Adipocyte (in vitro differentiated cells): ENCODE measurements around the gene ATXN7L1.

ENCODE experiments used
- DNase-seq: peaks from one replicate; pipeline ENCODE4 v3.0.0-alpha.2; 2015; ENCODE audit warnings: low read depth
- H3K27me3 ChIP-seq: replicated peaks from 2 replicates; pipeline ENCODE4 v1.7.0; 2013; ENCODE audit warnings: mild to moderate bottlenecking, low read length, moderate library complexity; ENCODE audit not compliant: control insufficient read depth, insufficient read depth
- H3K36me3 ChIP-seq: 2 replicates; pipeline ENCODE4 v1.7.0; 2013; ENCODE audit warnings: low read length, mild to moderate bottlenecking, moderate library complexity; ENCODE audit not compliant: control insufficient read depth, insufficient read depth, severe bottlenecking
- H3K4me1 ChIP-seq: 2 replicates; pipeline ENCODE4 v1.7.0; 2013; ENCODE audit warnings: mild to moderate bottlenecking, low read length, moderate library complexity; ENCODE audit not compliant: control insufficient read depth, insufficient read depth
- H3K4me3 ChIP-seq: 2 replicates; pipeline ENCODE4 v1.7.0; 2013; ENCODE audit warnings: mild to moderate bottlenecking, low read length, moderate library complexity
- H3K9ac ChIP-seq: 2 replicates; pipeline ENCODE4 v1.7.0; 2013; ENCODE audit warnings: mild to moderate bottlenecking, low read length, moderate library complexity
- H3K9me3 ChIP-seq: 2 replicates; pipeline ENCODE4 v1.7.0; 2013; ENCODE audit warnings: mild to moderate bottlenecking, low read length, moderate library complexity; ENCODE audit not compliant: control insufficient read depth

ATXN7L1 gene

DNA sequence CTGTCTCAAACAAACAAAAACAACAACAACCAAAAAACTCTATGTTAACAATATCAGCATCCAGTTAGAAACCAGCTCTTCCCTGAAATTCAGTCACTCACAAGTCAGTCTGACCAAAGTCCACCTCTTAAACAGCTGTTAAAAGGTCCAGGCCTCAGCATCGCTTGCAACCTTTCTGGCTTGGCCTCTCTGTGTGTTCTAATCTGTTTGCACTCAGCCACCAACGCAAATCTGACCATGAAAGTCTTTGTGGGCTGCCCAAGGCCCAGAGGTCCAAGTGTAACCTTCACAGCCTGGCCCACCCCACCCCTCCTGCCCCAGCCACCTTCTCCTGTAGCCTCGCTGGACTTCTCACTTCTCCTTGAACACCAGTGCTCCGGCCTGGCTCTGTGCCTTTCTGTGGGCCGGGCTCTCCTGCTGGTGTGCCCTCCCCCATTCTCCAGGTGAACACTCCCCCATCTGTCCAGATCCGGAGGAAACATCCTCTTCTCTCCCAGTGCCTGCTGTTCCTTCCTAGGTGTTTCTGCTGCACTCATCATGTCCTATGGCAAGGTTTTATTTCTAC lies 222.9 kb downstream of the ATXN7L1 start:
- no peak overlapping the region for H3K4me3 ChIP-seq
- H3K9ac ChIP-seq = no peak overlapping the region
- no peaks in the 10 kb centered on the region for H3K9me3 ChIP-seq
- H3K27me3 ChIP-seq = no peaks in the 10 kb centered on the region
- H3K4me1 ChIP-seq = peaks cover 29% of the 10 kb centered on the region
- no peaks in the 10 kb centered on the region for H3K36me3 ChIP-seq
- no peak for DNase-seq

DNA sequence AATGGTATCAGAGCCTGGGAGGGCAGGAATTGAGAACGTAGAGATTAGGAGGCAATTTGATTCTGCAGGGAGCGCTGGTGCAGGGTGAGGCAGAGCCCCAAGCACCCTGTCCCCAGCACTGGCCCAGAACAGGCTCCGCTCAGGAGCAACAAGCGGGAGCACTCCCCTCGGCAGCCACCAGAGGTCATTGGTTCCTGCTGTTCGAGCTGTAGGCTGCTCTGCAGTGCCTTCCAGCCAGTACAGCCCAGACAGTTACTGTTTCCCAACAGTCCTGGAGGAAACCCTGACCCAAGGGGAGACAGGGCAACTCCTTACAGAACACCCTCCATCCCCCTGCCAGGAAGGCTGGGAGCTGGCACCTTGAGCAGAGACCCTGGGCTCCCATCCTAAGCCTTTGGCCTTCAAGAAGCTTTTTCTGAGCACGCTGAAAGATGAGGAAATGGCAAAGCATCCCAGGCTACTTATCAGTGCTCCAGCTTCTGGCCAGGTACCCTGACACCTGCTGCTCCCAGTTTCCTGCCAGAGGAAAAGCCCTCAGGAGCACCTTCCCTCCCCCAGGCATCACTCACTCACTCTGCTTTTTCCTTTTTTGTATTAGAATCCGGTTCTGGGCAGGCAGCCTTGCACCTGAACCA lies 223.9 kb downstream of the ATXN7L1 start:
- H3K9me3 ChIP-seq = no peaks in the 10 kb centered on the region
- no peak overlapping the region for H3K4me3 ChIP-seq
- H3K36me3 ChIP-seq = no peaks in the 10 kb centered on the region
- peaks cover 29% of the 10 kb centered on the region for H3K4me1 ChIP-seq
- H3K9ac ChIP-seq = no peak overlapping the region
- H3K27me3 ChIP-seq = no peaks in the 10 kb centered on the region
- peak; percentile 92 for DNase-seq

DNA sequence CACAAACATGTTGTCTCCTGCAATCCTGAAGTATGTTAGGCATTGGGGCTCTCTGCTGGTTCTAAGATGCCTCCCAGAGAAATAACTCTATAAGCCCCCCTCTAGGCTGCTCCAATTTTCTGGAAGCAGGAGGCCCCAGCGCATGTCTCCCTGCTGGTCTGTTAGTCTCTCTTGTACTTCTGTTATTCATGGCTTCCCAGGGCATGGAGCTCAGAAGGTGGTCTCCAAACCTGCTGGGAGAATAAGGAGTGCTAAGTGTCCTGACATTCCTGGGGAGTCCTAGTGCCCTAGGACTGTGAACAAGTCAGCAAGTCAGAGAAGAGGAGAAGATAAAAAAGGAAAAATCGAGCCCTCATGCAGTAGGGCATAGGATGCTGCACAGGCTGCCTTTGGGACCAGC lies 224.6 kb downstream of the ATXN7L1 start:
- peaks cover 29% of the 10 kb centered on the region for H3K4me1 ChIP-seq
- no peak for DNase-seq

DNA sequence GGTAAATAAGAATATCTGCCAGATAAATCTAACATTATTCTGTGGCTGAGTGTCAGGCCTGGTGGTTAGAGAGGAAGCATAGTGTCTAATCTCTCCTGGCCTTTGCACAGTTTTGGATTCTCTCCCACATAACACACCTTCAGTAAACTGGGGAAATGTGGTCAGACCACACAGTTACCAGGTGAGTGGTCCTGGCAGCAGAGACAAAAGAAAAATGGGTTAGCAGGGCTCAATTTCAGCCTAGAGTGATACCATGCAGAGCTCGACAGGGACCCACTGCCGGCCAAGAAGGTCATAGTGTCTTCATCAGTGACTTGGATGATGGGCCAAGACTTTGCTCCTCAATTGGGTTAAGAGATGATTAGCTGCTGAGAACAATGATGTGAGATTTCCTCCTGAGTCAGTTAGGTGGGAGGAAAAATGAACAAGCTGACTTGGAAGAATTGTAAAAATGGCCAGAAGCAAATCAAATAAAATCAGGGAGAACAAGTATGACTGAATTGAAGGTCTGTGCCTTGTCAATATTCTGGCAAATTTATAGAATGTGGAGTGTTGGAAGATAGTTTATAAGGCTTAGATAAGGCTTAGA lies 225.9 kb downstream of the ATXN7L1 start:
- peaks cover 19% of the 10 kb centered on the region for H3K4me1 ChIP-seq
- no peaks in the 10 kb centered on the region for H3K36me3 ChIP-seq
- H3K9ac ChIP-seq = no peak overlapping the region
- DNase-seq = no peak
- no peaks in the 10 kb centered on the region for H3K9me3 ChIP-seq
- H3K4me3 ChIP-seq = no peak overlapping the region
- H3K27me3 ChIP-seq = no peaks in the 10 kb centered on the region

More for the DNA sequence above, 224.6 kb downstream of the ATXN7L1 start:
- Histone ChIP-seq H3K9ac (no peak overlapping the region), H3K9me3 (no peaks in the 10 kb centered on the region), H3K36me3 (no peaks in the 10 kb centered on the region), H3K4me3 (no peak overlapping the region), H3K27me3 (no peaks in the 10 kb centered on the region)

DNA sequence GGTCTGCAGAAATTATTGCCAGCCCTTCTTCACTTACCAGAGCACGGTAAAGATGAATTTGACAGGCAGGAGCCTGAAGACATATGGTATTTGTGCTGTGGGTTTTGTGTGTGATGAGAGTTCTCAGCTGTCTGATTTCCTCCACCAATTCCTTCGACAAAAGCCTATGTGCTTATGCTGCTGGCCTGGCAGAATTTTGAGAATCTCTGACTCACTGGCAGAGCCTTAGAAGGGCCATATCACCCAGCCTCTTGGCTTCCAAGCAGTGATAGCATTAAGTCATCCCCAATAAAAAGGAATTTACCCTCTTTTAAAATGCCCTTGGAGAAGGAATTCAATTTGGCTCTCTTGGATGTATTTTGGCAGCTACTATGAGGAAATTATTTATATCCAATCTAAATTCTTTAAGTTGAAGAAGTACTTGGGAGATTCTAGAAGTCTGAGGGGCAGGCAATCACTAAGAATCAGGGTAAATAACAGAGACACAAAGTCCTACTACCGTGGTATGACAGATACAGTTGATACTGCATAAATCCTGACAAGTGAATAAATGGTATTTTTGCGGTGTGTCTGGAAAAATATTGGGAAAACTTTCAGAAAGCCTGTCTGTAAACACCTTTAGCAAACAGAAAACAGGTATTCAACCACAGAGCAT lies 226.5 kb downstream of the ATXN7L1 start:
- DNase-seq = peak; percentile 77
- Histone ChIP-seq H3K27me3 (no peaks in the 10 kb centered on the region), H3K4me3 (no peak overlapping the region), H3K4me1 (peaks cover 16% of the 10 kb centered on the region), H3K36me3 (no peaks in the 10 kb centered on the region), H3K9ac (no peak overlapping the region), H3K9me3 (no peaks in the 10 kb centered on the region)

DNA sequence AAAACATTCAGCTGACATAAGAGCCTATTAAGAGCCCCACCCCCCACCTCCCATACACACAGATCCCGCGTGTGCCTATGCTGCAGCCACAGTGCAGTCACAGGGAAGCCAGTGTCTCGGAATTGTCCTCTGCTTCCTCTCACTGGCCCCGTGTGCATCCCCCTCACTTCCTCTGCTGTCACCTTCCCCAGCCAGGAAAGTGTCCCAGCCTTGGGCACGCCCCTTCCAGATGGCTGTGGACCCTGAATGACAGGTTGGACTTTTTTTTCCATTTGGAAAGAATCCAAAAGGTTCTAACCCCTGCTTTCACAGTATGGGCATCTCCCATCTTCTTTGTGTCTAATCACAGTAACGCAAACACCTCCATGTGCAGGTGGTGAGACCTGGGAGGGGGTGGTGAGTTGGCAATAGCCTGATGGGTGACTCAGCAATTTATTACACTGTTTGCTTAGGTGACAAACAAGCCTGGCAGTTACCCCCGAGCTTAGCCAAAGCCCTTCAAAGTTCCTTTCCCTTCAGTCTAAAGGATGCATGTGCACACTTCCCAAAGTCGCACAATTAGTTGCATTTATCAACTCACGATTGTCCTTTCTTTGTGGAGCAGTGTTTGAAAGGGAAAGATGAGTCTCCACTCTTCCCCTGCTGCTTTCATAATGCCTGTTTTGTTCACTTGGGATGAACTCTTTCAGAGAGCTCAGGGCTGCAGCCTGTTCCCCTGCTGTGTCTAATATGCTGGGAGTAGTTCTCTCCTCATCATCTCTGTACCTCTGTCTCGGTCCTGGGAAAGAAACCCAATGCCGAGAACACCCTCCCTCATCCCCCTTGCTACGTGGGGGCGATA lies 227.6 kb downstream of the ATXN7L1 start:
- no peak overlapping the region for H3K9ac ChIP-seq
- no peaks in the 10 kb centered on the region for H3K36me3 ChIP-seq
- H3K9me3 ChIP-seq = no peaks in the 10 kb centered on the region
- no peaks in the 10 kb centered on the region for H3K27me3 ChIP-seq
- peak; percentile 14 for DNase-seq
- peaks cover 16% of the 10 kb centered on the region for H3K4me1 ChIP-seq
- H3K4me3 ChIP-seq = no peak overlapping the region

DNA sequence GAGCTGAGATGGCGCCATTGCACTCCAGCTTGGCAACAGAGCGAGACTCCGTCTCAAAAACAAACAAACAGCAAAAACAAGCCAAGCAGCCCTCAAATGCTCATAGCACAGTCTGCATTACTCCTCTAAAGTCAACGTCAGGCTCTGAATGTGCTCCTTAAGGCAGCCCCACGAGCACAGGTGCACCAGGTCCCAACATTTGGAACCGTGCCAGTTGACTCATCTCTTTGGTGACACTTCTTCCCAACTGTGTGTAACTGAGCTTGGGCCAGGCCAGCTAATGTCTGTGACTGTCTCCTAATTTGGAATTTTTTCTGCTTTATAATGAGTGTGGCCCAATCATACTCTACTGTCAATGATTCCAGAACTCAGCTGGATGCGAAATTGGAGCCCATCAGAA lies 228.8 kb downstream of the ATXN7L1 start:
- no peaks in the 10 kb centered on the region for H3K9me3 ChIP-seq
- H3K4me1 ChIP-seq = peaks cover 14% of the 10 kb centered on the region
- DNase-seq = no peak
- no peak overlapping the region for H3K4me3 ChIP-seq
- no peaks in the 10 kb centered on the region for H3K27me3 ChIP-seq
- no peak overlapping the region for H3K9ac ChIP-seq
- peaks cover under 1% of the 10 kb centered on the region for H3K36me3 ChIP-seq

DNA sequence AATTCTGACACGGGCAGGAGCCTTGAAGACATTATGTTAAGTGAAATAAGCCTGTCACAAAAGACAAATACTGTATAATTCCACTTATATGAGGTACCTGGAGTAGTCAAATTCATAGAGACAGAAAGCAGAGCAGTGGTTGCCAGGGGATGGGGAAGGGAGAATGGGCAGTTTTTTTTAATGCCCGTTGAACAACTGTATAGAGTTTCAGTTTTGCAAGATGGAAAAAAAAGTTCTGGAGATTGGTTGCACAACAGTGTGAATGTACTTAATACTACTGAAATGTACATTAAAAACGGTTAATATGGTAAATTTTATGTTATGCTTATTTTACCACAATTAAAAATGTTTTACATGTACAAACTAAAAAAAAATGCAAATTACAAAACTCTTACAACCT lies 231.5 kb downstream of the ATXN7L1 start:
- no peak overlapping the region for H3K9ac ChIP-seq
- H3K36me3 ChIP-seq = peaks cover 11% of the 10 kb centered on the region
- H3K27me3 ChIP-seq = no peaks in the 10 kb centered on the region

DNA sequence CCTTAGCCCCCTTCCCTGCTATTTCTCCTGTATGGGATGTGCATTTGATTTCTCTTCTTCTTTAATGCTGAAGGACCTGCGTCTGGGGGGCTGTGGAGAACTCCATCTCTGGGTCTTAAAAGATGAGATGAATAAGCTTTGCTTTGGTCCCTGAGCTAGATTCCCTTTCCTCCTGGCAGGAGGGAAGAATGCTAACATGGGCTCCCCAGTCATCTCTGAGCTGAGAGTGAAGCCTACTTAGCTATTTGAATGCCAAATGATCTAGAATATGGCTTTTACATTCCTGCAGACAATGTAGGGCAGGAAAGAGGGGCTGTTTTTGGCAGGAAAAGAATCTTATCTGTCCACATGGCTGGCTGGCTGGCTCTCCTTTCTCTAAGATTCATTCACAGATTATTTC lies 232.5 kb downstream of the ATXN7L1 start:
- no peaks in the 10 kb centered on the region for H3K4me1 ChIP-seq
- no peaks in the 10 kb centered on the region for H3K27me3 ChIP-seq
- no peak overlapping the region for H3K4me3 ChIP-seq
- no peaks in the 10 kb centered on the region for H3K9me3 ChIP-seq
- no peak overlapping the region for H3K9ac ChIP-seq
- no peak for DNase-seq
- H3K36me3 ChIP-seq = peaks cover 11% of the 10 kb centered on the region

More for the DNA sequence above, 231.5 kb downstream of the ATXN7L1 start:
- no peak overlapping the region for H3K4me3 ChIP-seq
- H3K9me3 ChIP-seq = no peaks in the 10 kb centered on the region
- DNase-seq = no peak
- peaks cover 8% of the 10 kb centered on the region for H3K4me1 ChIP-seq

DNA sequence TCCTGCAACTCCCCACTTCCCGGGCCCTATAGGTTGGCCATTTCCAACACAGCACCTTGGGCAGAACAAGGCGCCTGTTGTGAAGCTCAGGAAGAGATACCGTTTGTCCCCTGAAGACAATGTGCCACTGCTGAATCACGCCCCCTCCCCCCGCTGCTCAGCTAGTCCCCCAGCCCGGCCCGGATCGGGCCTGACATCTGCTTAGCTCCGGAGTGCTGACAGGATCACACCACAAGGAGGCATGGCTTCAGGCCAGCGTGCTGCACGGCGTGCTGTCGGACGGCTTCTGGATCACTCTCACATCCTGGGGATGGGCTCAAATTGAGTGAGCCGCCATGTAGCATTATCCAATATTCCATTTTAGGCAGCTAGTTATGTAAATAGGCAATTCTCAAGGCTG lies 233.0 kb downstream of the ATXN7L1 start:
- Histone ChIP-seq H3K9ac (no peak overlapping the region), H3K4me3 (no peak overlapping the region), H3K9me3 (no peaks in the 10 kb centered on the region), H3K27me3 (no peaks in the 10 kb centered on the region), H3K4me1 (no peaks in the 10 kb centered on the region), H3K36me3 (peaks cover 16% of the 10 kb centered on the region)
- no peak for DNase-seq

DNA sequence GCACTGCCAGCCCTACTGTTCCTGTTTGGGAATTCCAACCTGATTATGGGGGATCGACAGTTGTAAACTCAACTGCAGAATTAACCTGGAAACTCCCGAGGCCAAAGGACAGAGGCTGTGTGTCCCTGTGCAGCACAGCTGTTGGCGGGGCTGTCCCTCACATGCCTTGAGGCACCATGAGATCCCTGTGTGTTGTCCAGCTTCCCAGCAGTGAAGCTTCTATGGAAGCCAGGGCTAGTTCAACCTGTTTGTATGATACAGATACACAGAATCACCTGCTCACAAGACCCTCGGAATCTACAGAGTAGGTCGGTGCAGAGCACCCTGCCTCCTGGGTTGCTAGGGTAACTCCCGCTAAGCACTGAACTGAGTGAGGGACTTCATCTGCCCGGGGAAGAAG lies 234.1 kb downstream of the ATXN7L1 start:
- H3K4me1 ChIP-seq = no peaks in the 10 kb centered on the region
- DNase-seq = no peak
- H3K4me3 ChIP-seq = no peak overlapping the region
- no peaks in the 10 kb centered on the region for H3K27me3 ChIP-seq
- H3K36me3 ChIP-seq = peaks cover 27% of the 10 kb centered on the region
- no peak overlapping the region for H3K9ac ChIP-seq
- H3K9me3 ChIP-seq = no peaks in the 10 kb centered on the region
